Measurements from ENCODE around the gene ZDHHC14.

Gene ZDHHC14

DNA sequence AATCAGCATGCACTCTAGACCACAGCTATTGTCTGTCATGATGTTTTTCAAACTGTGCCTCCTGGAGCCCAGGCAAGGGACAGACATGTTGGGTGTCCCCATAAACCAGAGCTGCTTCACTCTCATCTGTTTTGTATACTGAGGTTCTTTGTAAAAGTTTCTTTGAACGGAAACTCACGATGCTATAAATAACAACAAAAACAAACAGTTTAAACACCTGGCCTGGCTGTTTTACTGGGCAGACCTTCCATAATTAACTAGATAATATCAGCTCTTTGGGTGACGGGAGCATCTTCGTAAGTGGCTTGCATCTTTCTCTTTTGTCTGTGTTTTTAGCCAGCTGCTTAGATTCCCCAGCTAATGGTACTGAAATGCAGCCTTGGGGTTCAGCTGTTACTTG, 190.3 kb downstream of the ZDHHC14 start:
- ATAC-seq: no peak
- TF ChIP-seq, protein P1, sequence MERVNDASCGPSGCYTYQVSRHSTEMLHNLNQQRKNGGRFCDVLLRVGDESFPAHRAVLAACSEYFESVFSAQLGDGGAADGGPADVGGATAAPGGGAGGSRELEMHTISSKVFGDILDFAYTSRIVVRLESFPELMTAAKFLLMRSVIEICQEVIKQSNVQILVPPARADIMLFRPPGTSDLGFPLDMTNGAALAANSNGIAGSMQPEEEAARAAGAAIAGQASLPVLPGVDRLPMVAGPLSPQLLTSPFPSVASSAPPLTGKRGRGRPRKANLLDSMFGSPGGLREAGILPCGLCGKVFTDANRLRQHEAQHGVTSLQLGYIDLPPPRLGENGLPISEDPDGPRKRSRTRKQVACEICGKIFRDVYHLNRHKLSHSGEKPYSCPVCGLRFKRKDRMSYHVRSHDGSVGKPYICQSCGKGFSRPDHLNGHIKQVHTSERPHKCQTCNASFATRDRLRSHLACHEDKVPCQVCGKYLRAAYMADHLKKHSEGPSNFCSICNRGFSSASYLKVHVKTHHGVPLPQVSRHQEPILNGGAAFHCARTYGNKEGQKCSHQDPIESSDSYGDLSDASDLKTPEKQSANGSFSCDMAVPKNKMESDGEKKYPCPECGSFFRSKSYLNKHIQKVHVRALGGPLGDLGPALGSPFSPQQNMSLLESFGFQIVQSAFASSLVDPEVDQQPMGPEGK (CRISPR knock-in tag; IDR thresholded peaks at IDR 0.05; ENCODE audit: borderline replicate concordance): no peak
- TF ChIP-seq ZNF8 (CRISPR knock-in tag; IDR thresholded peaks at IDR 0.05): no peak

DNA sequence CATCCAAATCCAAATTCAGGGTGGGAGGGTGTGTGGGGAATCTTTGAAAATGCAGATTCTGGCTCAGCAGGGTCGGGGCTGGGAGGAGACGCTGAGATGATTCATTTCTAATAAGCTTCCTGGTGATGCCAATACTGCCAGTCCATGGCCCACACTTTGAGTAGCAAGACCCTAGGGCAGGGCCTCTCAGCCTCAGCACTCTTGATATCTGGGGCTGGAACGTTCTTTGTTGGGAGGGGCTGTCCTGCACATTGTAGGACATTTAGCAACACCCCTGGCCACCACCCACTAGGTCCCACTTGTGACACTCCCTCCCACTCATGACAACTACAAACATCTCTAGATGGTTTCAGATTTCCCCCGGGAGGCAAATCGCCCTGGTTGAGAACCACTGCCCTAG, 191.0 kb downstream of the ZDHHC14 start:
- no peak for ATAC-seq
- no peak for TF ChIP-seq SNAI2 (CRISPR knock-in tag; IDR thresholded peaks at IDR 0.05)
- TF ChIP-seq, protein P2, sequence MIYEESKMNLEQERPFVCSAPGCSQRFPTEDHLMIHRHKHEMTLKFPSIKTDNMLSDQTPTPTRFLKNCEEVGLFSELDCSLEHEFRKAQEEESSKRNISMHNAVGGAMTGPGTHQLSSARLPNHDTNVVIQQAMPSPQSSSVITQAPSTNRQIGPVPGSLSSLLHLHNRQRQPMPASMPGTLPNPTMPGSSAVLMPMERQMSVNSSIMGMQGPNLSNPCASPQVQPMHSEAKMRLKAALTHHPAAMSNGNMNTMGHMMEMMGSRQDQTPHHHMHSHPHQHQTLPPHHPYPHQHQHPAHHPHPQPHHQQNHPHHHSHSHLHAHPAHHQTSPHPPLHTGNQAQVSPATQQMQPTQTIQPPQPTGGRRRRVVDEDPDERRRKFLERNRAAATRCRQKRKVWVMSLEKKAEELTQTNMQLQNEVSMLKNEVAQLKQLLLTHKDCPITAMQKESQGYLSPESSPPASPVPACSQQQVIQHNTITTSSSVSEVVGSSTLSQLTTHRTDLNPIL (CRISPR knock-in tag; IDR thresholded peaks at IDR 0.05; ENCODE audit: low read depth): no peak
- no peak for TF ChIP-seq OSR1 (CRISPR knock-in tag; IDR thresholded peaks at IDR 0.05)
- TF ChIP-seq ARNTL (CRISPR knock-in tag; IDR thresholded peaks at IDR 0.05; ENCODE audit: borderline replicate concordance, low read depth): no peak
- TF ChIP-seq GLIS3 (CRISPR knock-in tag; IDR thresholded peaks at IDR 0.05): no peak
- TF ChIP-seq PPARA (CRISPR knock-in tag; IDR thresholded peaks at IDR 0.05; ENCODE audit: borderline replicate concordance): no peak
- no peak for TF ChIP-seq ZNF70 (CRISPR knock-in tag; IDR thresholded peaks at IDR 0.05)
- no peak for TF ChIP-seq RARB (CRISPR knock-in tag; IDR thresholded peaks at IDR 0.05)
- no peak for TF ChIP-seq TCF4 (CRISPR knock-in tag; IDR thresholded peaks at IDR 0.05; ENCODE audit: borderline replicate concordance)
- TF ChIP-seq, protein P3, sequence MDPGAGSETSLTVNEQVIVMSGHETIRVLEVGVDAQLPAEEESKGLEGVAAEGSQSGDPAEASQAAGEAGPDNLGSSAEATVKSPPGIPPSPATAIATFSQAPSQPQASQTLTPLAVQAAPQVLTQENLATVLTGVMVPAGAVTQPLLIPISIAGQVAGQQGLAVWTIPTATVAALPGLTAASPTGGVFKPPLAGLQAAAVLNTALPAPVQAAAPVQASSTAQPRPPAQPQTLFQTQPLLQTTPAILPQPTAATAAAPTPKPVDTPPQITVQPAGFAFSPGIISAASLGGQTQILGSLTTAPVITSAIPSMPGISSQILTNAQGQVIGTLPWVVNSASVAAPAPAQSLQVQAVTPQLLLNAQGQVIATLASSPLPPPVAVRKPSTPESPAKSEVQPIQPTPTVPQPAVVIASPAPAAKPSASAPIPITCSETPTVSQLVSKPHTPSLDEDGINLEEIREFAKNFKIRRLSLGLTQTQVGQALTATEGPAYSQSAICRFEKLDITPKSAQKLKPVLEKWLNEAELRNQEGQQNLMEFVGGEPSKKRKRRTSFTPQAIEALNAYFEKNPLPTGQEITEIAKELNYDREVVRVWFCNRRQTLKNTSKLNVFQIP (CRISPR knock-in tag; IDR thresholded peaks at IDR 0.05; ENCODE audit: borderline replicate concordance, low read depth): no peak

DNA sequence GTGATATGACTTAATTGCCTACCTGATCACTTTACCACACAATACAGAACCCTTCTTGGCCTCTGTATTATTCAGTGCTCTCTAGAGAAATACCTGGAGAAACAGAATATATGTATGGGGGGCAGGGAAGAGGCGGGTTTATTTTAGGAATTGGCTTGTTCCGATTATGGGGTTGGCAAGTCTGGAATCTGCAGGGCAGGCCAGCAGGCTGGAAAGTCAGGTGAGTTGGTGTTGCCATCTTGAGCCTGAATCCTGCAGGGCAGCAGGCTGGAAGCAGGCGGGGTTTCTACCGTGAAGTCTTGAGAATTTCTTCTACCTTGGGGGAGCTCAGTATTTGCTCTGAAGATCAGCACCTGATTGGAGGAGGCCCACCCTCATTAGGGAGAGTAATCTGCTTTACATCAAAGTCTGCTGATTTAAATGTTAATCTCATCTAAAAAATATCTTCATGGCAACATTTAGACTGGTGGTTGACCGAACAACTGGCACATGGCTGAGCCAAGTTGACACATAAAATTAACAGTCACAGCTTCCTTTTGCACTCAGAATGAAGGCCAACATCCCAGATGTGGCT, 193.9 kb downstream of the ZDHHC14 start:
- TF ChIP-seq ZNF8 (CRISPR knock-in tag; IDR thresholded peaks at IDR 0.05) (no peak), ZFP30 (CRISPR knock-in tag; IDR thresholded peaks at IDR 0.05) (no peak), ZNF565 (CRISPR knock-in tag; conservative IDR thresholded peaks at IDR 0.05; ENCODE audit: low read depth) (no peak), BACH2 (CRISPR knock-in tag; IDR thresholded peaks at IDR 0.05; ENCODE audit: borderline replicate concordance) (no peak)
- TF ChIP-seq, protein P1 (CRISPR knock-in tag; IDR thresholded peaks at IDR 0.05; ENCODE audit: borderline replicate concordance): no peak
- ATAC-seq: no peak

DNA sequence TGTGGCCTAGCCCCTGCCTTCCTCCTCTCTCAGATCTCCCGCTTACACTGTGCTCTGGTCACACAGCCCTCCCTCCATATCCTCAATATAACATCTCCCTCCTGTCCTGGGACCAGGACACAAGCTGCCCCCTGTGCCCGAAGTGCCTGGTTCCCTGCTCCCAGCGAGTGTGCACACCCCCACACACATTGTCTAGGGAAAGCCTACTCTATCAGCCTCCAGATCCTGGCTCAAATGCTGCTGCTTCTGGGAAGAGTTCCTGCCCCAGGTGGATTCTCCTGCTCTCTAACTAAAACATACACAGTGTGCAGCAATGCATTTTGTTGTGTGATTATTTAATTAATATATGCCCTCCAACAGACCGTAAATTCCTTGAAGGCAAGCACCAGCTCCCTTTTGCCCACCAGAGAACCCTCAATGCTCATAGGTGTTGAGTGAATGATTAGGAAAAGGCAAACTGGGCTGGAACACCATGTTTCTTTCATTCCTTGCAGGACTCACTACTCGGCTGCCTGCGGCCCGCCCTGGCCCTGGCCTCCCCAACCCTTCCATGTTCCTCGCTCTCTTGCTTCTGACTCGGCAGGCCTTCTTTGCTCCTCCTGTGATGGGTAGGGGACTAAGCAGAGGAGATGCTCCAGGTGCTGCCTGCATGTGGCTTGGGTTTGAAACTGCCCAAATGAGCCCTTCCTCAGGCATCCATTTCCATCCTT, 194.6 kb downstream of the ZDHHC14 start:
- ATAC-seq: no peak
- TF ChIP-seq, protein P2 (CRISPR knock-in tag; IDR thresholded peaks at IDR 0.05; ENCODE audit: low read depth): no peak
- no peak for TF ChIP-seq PPARA (CRISPR knock-in tag; IDR thresholded peaks at IDR 0.05; ENCODE audit: borderline replicate concordance)
- TF ChIP-seq, protein P4, sequence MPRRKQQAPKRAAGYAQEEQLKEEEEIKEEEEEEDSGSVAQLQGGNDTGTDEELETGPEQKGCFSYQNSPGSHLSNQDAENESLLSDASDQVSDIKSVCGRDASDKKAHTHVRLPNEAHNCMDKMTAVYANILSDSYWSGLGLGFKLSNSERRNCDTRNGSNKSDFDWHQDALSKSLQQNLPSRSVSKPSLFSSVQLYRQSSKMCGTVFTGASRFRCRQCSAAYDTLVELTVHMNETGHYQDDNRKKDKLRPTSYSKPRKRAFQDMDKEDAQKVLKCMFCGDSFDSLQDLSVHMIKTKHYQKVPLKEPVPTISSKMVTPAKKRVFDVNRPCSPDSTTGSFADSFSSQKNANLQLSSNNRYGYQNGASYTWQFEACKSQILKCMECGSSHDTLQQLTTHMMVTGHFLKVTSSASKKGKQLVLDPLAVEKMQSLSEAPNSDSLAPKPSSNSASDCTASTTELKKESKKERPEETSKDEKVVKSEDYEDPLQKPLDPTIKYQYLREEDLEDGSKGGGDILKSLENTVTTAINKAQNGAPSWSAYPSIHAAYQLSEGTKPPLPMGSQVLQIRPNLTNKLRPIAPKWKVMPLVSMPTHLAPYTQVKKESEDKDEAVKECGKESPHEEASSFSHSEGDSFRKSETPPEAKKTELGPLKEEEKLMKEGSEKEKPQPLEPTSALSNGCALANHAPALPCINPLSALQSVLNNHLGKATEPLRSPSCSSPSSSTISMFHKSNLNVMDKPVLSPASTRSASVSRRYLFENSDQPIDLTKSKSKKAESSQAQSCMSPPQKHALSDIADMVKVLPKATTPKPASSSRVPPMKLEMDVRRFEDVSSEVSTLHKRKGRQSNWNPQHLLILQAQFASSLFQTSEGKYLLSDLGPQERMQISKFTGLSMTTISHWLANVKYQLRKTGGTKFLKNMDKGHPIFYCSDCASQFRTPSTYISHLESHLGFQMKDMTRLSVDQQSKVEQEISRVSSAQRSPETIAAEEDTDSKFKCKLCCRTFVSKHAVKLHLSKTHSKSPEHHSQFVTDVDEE (CRISPR knock-in tag; IDR thresholded peaks at IDR 0.05): no peak
- no peak for TF ChIP-seq TCF4 (CRISPR knock-in tag; IDR thresholded peaks at IDR 0.05; ENCODE audit: borderline replicate concordance)
- TF ChIP-seq ZFP3 (CRISPR knock-in tag; IDR thresholded peaks at IDR 0.05): no peak
- TF ChIP-seq, protein P3 (CRISPR knock-in tag; IDR thresholded peaks at IDR 0.05; ENCODE audit: borderline replicate concordance, low read depth): no peak
- TF ChIP-seq, protein P1 (CRISPR knock-in tag; IDR thresholded peaks at IDR 0.05; ENCODE audit: borderline replicate concordance): no peak
- no peak for TF ChIP-seq ZNF8 (CRISPR knock-in tag; IDR thresholded peaks at IDR 0.05)
- no peak for TF ChIP-seq ISL1 (CRISPR knock-in tag; IDR thresholded peaks at IDR 0.05)

Measured in SK-N-SH treated with all-trans-retinoic acid at 6 μM for 48 hours (cell line).